BJ (cell line): ENCODE measurements around the gene CASQ2. TPM values are rescaled to one million over a fixed set of nuclear protein-coding genes. Genes with fewer than 3 reads are reported as not detected.

Experiments used
- CTCF ChIA-PET: fragments of 350-600 bp; formaldehyde crosslinking; extraction: SDS; loops from one replicate; lab custom pipeline; 2021; ENCODE audit warnings: antibody characterized with exemption, inconsistent platforms; lab: Yijun Ruan, JAX
- POLR2A ChIA-PET: fragments of 300-600 bp; sonication (Branson Sonifier 250); formaldehyde crosslinking; extraction: SDS; loops from one replicate; lab custom pipeline; 2021; ENCODE audit warnings: antibody characterized with exemption; lab: Charles Lee
- DNase-seq: peaks from one replicate; pipeline ENCODE4 v3.0.0-alpha.2; 2011; ENCODE audit warnings: low read depth
- H3K27me3 ChIP-seq: 2 replicates; pipeline ENCODE4 v1.6.0; 2011; ENCODE audit warnings: low read length; ENCODE audit not compliant: control insufficient read depth, insufficient read depth
- H3K36me3 ChIP-seq: 2 replicates; pipeline ENCODE4 v1.5.1; 2011; ENCODE audit warnings: low read length; ENCODE audit not compliant: control insufficient read depth, insufficient read depth
- H3K4me3 ChIP-seq: 2 replicates; pipeline ENCODE4 v1.5.1; 2011; ENCODE audit warnings: low read depth, mild to moderate bottlenecking, control low read depth, low read length
- polyA plus RNA-seq: library from polyadenylated mRNA; depleted of rRNA; stranded (reverse); fragments of >200 nt; gene quantifications from 2 replicates; pipeline ENCODE4 v1.2.3, GENCODE V29; 2011
- TF ChIP-seq, protein P1 (sequence below): IDR thresholded peaks from 2 replicates; pipeline ENCODE4 v1.5.1; 2011; ENCODE audit warnings: low read depth, mild to moderate bottlenecking, control low read depth, inconsistent platforms, low read length, moderate library complexity; ENCODE audit not compliant: insufficient read depth

Gene CASQ2
- polyA plus RNA-seq, 1 experiment: not detected

DNA sequence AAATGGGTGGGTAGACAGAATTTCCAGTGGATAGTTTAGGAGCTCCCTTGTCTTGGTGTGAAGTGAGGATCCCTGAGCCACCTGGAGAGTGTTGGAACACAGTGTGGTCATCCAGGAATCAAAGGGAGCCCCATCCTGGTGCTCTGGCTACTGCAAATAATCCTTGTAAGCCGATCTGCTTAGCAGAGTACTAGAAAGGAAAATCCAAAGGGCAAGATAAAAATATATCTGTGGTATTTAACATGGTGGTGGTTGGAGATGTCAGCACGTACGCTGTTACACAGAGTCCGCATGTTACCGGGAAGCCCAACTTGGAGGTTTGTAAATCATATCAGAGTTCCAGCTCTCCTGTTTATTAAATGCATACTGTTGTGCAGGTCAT, 87.8 kb downstream of the CASQ2 start:
- CTCF ChIA-PET: interaction anchor here (0.7 to 0.9 kb wide), 2 partner anchors 26 to 73 kb away, joined by 3 to 5 read pairs; no protein-coding TSS in a partner anchor
- POLR2A ChIA-PET: no interaction called here
- Histone ChIP-seq H3K4me3 (no peak overlapping the region), H3K27me3 (no peaks in the 10 kb centered on the region), H3K36me3 (peaks cover 2% of the 10 kb centered on the region)
- TF ChIP-seq, protein P1, sequence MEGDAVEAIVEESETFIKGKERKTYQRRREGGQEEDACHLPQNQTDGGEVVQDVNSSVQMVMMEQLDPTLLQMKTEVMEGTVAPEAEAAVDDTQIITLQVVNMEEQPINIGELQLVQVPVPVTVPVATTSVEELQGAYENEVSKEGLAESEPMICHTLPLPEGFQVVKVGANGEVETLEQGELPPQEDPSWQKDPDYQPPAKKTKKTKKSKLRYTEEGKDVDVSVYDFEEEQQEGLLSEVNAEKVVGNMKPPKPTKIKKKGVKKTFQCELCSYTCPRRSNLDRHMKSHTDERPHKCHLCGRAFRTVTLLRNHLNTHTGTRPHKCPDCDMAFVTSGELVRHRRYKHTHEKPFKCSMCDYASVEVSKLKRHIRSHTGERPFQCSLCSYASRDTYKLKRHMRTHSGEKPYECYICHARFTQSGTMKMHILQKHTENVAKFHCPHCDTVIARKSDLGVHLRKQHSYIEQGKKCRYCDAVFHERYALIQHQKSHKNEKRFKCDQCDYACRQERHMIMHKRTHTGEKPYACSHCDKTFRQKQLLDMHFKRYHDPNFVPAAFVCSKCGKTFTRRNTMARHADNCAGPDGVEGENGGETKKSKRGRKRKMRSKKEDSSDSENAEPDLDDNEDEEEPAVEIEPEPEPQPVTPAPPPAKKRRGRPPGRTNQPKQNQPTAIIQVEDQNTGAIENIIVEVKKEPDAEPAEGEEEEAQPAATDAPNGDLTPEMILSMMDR: no peak
- no peak for DNase-seq

DNA sequence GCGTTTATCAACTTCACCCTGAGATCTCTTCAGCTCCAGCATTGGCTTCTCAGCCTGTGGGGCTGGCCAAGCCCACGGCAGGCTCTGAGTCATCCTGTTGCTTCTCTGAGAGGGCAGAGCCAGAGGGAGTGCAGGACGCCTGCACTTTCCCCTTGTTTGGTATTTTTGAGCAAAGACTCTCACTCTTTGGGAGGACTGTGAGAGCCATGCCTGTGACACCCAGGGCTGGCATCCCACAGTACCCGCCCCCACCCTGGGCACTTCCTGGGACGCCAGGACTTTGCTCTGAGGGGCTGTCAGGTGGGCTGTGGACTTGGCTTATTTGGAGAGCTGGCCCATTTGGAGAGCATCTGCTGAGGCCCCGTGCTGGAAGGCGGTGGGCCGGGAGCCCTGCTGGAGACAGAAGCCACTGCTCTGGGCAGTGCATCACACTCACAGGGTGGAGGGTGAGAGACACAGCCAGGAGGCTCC, 89.3 kb downstream of the CASQ2 start:
- POLR2A ChIA-PET: no interaction called here
- DNase-seq: no peak
- no peak overlapping the region for H3K4me3 ChIP-seq
- no peaks in the 10 kb centered on the region; the same call in none of the 2 replicates for H3K36me3 ChIP-seq
- TF ChIP-seq, protein P1: 0 out of 2 replicates have a peak, but pooled peaks have one; percentile 4
- CTCF ChIA-PET: interaction anchor here (0.8 to 1.8 kb wide), 5 partner anchors 9 to 38 kb away, joined by 3 to 5 read pairs (median 4); no protein-coding TSS in a partner anchor
- no peaks in the 10 kb centered on the region for H3K27me3 ChIP-seq

GRCh38 chr1:115678141-115678540, 90.4 kb downstream of the CASQ2 start:
- CTCF ChIA-PET: interaction anchor here (0.9 to 1.2 kb wide), 2 partner anchors 9 to 28 kb away, joined by 3 to 5 read pairs; no protein-coding TSS in a partner anchor

DNA sequence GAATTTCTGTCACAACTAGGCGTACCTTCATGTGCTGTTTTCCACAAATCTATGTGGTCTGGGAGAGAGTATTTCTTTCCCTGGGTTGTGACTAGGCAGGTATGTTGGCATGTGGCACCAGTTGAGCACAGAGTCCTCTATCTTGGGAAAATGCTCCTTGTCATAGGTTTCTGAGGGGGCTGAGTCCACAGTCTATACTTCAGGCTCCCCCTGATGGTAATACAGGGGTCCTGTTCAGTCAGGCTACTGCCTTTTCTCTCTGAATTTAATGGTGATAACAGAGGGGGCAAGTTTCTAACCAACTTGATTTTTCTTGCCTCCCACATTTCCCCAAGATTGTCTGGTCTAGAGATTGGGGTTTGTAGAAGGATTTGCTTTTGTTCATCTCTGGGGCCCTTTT, 90.9 kb downstream of the CASQ2 start:
- TF ChIP-seq, protein P1: no peak
- DNase-seq: no peak
- no peak overlapping the region for H3K4me3 ChIP-seq
- ChIA-PET POLR2A (no interaction called here), CTCF (no interaction called here)
- no peaks in the 10 kb centered on the region; the same call in none of the 2 replicates for H3K36me3 ChIP-seq
- H3K27me3 ChIP-seq: no peaks in the 10 kb centered on the region

More at GRCh38 chr1:115678141-115678540, 90.4 kb downstream of the CASQ2 start:
- Histone ChIP-seq H3K36me3 (no peaks in the 10 kb centered on the region; the same call in none of the 2 replicates), H3K27me3 (no peaks in the 10 kb centered on the region), H3K4me3 (no peak overlapping the region)
- DNase-seq: no peak
- POLR2A ChIA-PET: no interaction called here
- TF ChIP-seq, protein P1: no peak

DNA sequence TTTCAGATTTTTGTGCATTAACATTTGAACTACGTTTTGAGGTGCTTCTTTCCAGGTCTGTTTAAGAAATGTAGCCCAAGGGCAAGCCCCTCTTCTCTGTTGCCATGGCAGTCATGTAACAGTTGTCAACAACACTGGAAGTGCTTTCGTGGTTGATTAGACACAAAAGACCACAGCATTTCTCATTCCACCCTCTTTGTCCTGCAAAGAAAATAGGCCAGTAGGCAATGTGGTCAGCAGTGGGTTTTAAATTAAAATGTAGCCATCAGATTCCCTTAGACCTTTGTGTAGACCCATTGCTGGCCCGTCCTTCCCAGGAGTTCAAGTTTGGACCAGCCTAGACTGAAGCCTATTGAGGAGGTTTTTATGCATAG, 91.3 kb downstream of the CASQ2 start:
- no peaks in the 10 kb centered on the region; the same call in none of the 2 replicates for H3K36me3 ChIP-seq
- H3K27me3 ChIP-seq: no peaks in the 10 kb centered on the region
- ChIA-PET CTCF (no interaction called here), POLR2A (no interaction called here)
- no peak overlapping the region for H3K4me3 ChIP-seq
- TF ChIP-seq, protein P1: no peak
- no peak for DNase-seq
